ENCODE measurements around the gene NKTR. TPM values are rescaled to one million over a fixed set of nuclear protein-coding genes. Genes with fewer than 3 reads are reported as not detected.

NKTR gene
- total and polyA plus RNA-seq, 7 donors: 9.0 to 23.0 (median 14.1) TPM

DNA sequence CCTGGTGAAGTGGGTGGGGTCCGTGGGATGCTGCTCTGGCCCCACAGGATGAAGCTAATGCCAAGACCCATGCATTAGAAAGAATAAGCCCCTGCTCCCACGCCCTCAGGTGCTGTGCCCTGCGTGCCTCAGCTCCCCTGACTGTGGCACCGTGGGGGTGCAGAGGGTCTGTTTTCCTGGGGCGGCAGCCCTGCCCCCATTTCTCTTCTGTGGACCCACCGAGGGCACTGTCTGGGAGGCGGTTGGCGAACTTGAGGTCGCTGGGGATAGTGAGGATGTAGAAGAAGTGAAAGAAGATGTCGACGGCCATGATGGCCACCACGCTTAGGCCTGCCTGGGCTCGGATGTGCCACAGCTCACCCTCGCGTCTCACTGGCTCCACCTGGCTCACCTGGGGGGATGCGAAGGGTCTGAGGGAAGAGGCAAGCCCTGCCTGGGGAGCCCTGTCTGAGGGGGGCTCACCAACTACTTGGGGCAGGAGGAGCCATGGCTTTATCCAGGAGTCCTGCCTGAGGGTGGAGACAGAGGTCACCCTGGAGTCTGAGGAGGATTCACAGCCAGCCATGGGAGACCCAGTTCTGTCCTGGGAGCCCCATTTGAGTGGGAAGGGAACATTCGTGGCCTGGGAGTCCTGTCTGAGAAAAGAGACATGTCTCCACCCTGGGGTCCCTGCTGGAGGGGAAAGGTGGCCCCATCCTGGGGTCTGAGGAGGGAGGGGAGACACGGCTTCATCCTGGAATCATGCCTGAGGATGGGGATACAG, 97.0 kb downstream of the NKTR start:
- DNase-seq: peak in 1 of 2 donors; percentile 57
- no peak overlapping the region for H3K4me3 ChIP-seq
- intact Hi-C loops (cut with DNase I): no loop called here
- TF ChIP-seq, protein P1, sequence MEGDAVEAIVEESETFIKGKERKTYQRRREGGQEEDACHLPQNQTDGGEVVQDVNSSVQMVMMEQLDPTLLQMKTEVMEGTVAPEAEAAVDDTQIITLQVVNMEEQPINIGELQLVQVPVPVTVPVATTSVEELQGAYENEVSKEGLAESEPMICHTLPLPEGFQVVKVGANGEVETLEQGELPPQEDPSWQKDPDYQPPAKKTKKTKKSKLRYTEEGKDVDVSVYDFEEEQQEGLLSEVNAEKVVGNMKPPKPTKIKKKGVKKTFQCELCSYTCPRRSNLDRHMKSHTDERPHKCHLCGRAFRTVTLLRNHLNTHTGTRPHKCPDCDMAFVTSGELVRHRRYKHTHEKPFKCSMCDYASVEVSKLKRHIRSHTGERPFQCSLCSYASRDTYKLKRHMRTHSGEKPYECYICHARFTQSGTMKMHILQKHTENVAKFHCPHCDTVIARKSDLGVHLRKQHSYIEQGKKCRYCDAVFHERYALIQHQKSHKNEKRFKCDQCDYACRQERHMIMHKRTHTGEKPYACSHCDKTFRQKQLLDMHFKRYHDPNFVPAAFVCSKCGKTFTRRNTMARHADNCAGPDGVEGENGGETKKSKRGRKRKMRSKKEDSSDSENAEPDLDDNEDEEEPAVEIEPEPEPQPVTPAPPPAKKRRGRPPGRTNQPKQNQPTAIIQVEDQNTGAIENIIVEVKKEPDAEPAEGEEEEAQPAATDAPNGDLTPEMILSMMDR (IDR thresholded peaks at IDR 0.05): no peak
- H3K4me1 ChIP-seq: peaks cover 25% of the 10 kb centered on the region
- peaks cover 0 to 16% of the 10 kb centered on the region in 2 donors for H3K36me3 ChIP-seq (ENCODE audit: insufficient read depth in 1 of 2, low read depth in 1 of 2)
- no peaks in the 10 kb centered on the region for H3K27me3 ChIP-seq (ENCODE audit: insufficient read depth in 3 of 3, low read length in 2 of 3)
- no peak for ATAC-seq
- no peaks in the 10 kb centered on the region for H3K9me3 ChIP-seq
- H3K27ac ChIP-seq: peak overlapping the region; percentile 100
- WGBS, 3 donors: 85 to 88% (median 86%) methylated on average over 18 of the region's 18 CpGs

Other genes starting within 250 kb of the NKTR start
- gene LYZL4, start 190.1 kb upstream of the NKTR start, total RNA-seq: not detected
- gene LYZL4, start 190.1 kb upstream of the NKTR start, polyA plus RNA-seq: not detected
- 1 to 10 TPM in 2 of 4 donors, under 1 TPM in 2; 0.37 to 1.8 (median 1.0) TPM for gene VIPR1, start 98.0 kb upstream of the NKTR start, total RNA-seq
- under 1 TPM; 0.28 to 0.95 (median 0.69) TPM for gene VIPR1, start 98.0 kb upstream of the NKTR start, polyA plus RNA-seq
- gene SEC22C, start 18.7 kb upstream of the NKTR start, total RNA-seq: 10 to 100 TPM; 13.0 to 31.0 (median 15.5) TPM
- 10 to 100 TPM; 11.2 to 46.8 (median 15.5) TPM for gene SEC22C, start 18.7 kb upstream of the NKTR start, polyA plus RNA-seq
- 10 to 100 TPM in 1 of 4 donors, 1 to 10 TPM in 3; 8.2 to 11.2 (median 9.5) TPM for gene SS18L2, start 9.8 kb upstream of the NKTR start, total RNA-seq
- 10 to 100 TPM; 16.8 to 31.6 (median 20.1) TPM for gene SS18L2, start 9.8 kb upstream of the NKTR start, polyA plus RNA-seq
- 100 to 1,000 TPM in 2 of 4 donors, 10 to 100 TPM in 2; 87.2 to 151 (median 110) TPM for gene ZBTB47, start 53.0 kb downstream of the NKTR start, total RNA-seq
- 10 to 100 TPM; 41.6 to 90.3 (median 72.6) TPM for gene ZBTB47, start 53.0 kb downstream of the NKTR start, polyA plus RNA-seq
- gene KLHL40, start 84.9 kb downstream of the NKTR start, total RNA-seq: 100 to 1,000 TPM; 241 to 923 (median 381) TPM
- 100 to 1,000 TPM; 306 to 822 (median 392) TPM for gene KLHL40, start 84.9 kb downstream of the NKTR start, polyA plus RNA-seq
- gene HHATL, start 102.1 kb downstream of the NKTR start, total RNA-seq: 100 to 1,000 TPM; 157 to 276 (median 212) TPM
- 100 to 1,000 TPM in 1 of 3 donors, 10 to 100 TPM in 2; 37.0 to 188 (median 50.4) TPM for gene HHATL, start 102.1 kb downstream of the NKTR start, polyA plus RNA-seq
- 1 to 10 TPM in 1 of 4 donors, under 1 TPM in 3; 0.47 to 1.1 (median 0.62) TPM for gene CCDC13, start 172.6 kb downstream of the NKTR start, total RNA-seq
- 1 to 10 TPM in 1 of 3 donors, under 1 TPM in 2; 0.30 to 1.2 (median 0.66) TPM for gene CCDC13, start 172.6 kb downstream of the NKTR start, polyA plus RNA-seq
- gene HIGD1A, start 203.8 kb downstream of the NKTR start, total RNA-seq: 100 to 1,000 TPM in 2 of 4 donors, 10 to 100 TPM in 2; 81.0 to 118 (median 93.5) TPM
- gene HIGD1A, start 203.8 kb downstream of the NKTR start, polyA plus RNA-seq: 100 to 1,000 TPM; 136 to 169 (median 165) TPM
- gene ACKR2, start 208.8 kb downstream of the NKTR start, total RNA-seq: 1 to 10 TPM in 3 of 4 donors, under 1 TPM in 1; 0.79 to 1.6 (median 1.1) TPM
- gene ACKR2, start 208.8 kb downstream of the NKTR start, polyA plus RNA-seq: under 1 TPM; 0.04 to 0.45 (median 0.25) TPM